SIG-M5 treated with dmso at 0.1 percent for 504 hours (cell line): Measurements from ENCODE around the gene PMF1.

ENCODE experiments used
- DNase-seq: peaks from one replicate; lab custom pipeline; 2025; ENCODE audit not compliant: unreplicated experiment; lab: John Stamatoyannopoulos, UW

PMF1 gene

GRCh38 chr1:156262461-156263287 lies 49.9 kb downstream of the PMF1 start:
- DNase-seq, result no peak

- DNase-seq, result no peak
Measured at GRCh38 chr1:156263288-156263655, 50.5 kb downstream of the PMF1 start.

GRCh38 chr1:156266051-156266450 lies 53.2 kb downstream of the PMF1 start:
- DNase-seq, result no peak

GRCh38 chr1:156268336-156268735 lies 55.5 kb downstream of the PMF1 start:
- DNase-seq, result no peak

- no peak for DNase-seq
Measured at GRCh38 chr1:156270314-156270713, 57.5 kb downstream of the PMF1 start.

GRCh38 chr1:156276532-156276931 lies 63.7 kb downstream of the PMF1 start:
- peak; percentile 89 for DNase-seq

GRCh38 chr1:156276966-156277381 lies 64.2 kb downstream of the PMF1 start:
- peak; percentile 86 for DNase-seq

- DNase-seq, result no peak
Measured at GRCh38 chr1:156279837-156280236, 67.0 kb downstream of the PMF1 start.

- peak; percentile 95 for DNase-seq
Measured at GRCh38 chr1:156281281-156281680, 68.5 kb downstream of the PMF1 start.

GRCh38 chr1:156281693-156282478 lies 69.1 kb downstream of the PMF1 start:
- DNase-seq, result peak; percentile 62

GRCh38 chr1:156282479-156283222 lies 69.8 kb downstream of the PMF1 start, which contains the start of gene SMG5:
Gene SMG5, minus strand, starts transcription at chr1:156282825. Its CDS starts 145 bp downstream, at chr1:156282680.
- DNase-seq, result peak; percentile 99

- no peak for DNase-seq
Measured at GRCh38 chr1:156283521-156283920, 70.7 kb downstream of the PMF1 start.

GRCh38 chr1:156284112-156284511 lies 71.3 kb downstream of the PMF1 start, which contains the start of gene TMEM79:
Gene TMEM79, plus strand, starts transcription at chr1:156284325. Its CDS starts 902 bp downstream, at chr1:156285227.
- no peak for DNase-seq

GRCh38 chr1:156284757-156285156 lies 72.0 kb downstream of the PMF1 start:
- DNase-seq, result peak; percentile 73

GRCh38 chr1:156285437-156285836 lies 72.6 kb downstream of the PMF1 start:
- no peak for DNase-seq

GRCh38 chr1:156286061-156286460 lies 73.3 kb downstream of the PMF1 start:
- no peak for DNase-seq
